HG03280 (cell line): ENCODE measurements around the gene LIG1.
A peak's percentile ranks its signal among the peaks of the same experiment; 100 is the strongest.
"Not testable (repeated sequence)": the region's sequence is repeated elsewhere in the genome, so short reads cannot be mapped to it uniquely, and the experiment has no call there.

Source experiments
- ATAC-seq: cut with Tn5 transposase; IDR thresholded peaks from one replicate; pipeline ENCODE4 v1.9.1; 2021; ENCODE audit warnings: mild to moderate bottlenecking, moderate library complexity; ENCODE audit not compliant: unreplicated experiment

Gene LIG1

DNA sequence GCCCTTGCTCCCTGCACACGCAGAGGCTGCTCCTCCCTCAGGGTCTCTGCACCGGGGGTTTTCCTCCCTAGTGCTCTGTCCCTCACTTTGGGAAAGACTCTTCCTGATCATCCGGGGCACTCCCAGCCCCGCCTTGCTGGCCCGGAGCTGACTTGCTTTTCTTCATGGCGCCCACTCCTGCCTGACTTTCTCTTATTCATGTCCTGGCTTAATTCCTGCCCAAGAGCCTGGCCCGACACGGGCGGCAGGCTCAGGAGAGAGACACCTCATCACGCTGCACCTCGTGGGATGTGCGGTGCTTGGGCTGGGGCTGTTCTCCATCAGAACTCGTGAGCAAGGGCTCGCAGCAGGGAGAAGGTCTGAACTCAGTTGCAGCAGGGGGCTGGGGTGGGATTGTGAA lies 47.7 kb downstream of the LIG1 start:
- ATAC-seq = no peak

DNA sequence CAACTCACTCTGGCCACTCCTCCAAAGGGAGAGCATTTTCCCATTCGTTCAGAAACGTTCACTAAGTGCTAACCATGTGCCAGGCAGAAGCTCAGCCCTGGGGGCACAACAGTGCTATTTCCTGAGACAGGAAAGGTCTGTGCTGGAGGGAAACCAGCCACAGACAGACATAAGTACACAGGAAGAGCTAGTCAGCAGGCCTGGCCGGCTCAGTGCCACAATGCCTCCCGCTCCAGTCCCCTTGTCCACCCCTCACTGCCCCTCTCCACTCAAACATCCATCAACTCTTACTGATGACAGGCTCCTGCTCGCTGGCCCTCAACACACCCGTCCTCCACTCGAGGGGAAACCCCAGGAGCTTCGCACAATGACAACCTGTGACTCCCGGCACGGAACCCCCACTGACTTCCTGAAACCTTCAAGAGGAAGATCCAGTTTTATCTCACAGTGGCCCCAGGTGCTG lies 48.2 kb downstream of the LIG1 start:
- ATAC-seq = no peak

DNA sequence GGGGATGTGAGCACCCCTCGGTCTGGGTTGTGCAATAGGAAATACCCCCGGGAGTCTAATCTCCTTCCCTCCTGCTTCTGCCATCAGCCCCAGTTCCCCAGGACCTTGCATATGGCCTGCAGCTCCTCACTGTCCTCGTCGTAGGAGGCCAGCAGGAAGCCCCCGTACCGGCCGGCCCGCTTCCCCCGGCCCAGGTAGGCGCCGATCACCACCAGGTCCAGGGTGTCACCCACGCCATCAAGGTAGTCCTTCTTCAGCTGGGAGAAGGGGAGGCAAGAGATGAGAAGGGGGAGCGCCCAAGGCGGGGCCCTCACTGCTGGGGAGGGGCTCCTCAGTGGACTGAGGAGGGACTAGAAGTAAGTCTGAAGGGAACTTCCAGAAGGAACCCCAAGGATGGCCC lies 49.1 kb downstream of the LIG1 start:
- no peak for ATAC-seq

DNA sequence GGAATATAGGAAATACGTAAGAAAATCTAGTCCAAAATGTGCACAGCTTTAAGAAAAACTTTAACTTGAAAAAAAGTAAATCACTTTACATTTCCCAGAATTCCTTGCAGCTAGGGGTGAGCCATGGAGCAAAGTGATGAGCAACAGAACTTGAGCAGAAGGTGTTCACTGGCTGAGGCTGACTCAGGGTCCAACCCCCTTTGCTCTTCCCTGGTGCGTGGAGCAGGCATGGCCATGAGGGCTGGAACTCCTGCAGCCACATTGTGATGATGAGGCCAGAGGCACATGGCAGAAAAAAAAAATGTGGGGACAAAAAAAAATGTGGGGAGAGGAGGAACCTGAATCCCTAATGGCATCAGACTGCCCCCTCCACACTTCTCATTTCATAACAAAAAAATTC lies 49.6 kb downstream of the LIG1 start:
- no peak for ATAC-seq

DNA sequence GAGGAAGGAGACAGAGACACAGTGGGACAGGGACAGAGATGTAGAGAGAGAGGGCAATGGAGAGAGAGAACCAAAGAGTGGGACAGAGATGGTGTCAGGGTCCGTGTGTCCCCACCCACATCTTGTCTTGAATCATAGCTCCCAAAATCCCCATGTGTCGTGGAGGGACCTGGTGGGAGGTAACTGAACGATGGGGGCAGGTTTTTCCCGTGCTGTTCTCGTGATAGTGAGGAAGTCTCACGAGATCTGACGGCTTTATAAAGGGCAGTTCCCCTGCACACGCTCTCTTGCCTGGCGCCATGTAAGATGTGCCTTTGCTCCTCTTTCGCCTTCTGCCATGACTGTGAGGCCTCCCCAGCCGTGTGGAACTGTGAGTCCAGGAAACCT lies 52.0 kb downstream of the LIG1 start:
- ATAC-seq = no peak

DNA sequence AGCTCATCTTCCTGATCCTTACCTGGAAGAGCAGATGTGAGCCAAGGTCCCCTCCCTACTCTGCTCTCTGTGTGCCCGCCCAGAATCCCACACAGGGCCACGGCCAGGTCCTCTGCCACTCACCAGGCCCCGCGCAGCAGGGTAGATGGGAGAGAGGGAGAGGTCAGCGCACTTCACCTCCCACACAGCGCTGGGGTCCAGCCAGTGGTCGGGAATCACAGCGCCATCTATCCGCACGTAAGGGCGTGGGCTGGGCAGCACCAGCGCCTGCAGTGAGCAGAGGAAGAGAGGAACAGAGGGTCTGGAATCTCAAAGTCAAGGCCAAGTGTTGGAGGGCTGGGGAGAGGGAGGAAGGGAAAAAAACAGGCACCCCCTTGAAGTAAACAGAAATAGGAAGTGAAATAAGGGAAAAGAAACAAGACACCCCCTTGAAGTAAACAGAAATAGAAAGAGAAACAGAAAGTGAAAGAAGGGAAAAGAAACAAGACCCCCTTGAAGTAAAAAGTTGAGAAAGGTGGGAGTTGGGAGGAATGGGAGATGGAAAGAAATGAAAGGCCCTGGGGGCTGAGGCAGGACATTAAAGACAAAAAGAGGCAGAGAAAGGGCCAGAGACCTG lies 52.5 kb downstream of the LIG1 start:
- ATAC-seq = no peak

DNA sequence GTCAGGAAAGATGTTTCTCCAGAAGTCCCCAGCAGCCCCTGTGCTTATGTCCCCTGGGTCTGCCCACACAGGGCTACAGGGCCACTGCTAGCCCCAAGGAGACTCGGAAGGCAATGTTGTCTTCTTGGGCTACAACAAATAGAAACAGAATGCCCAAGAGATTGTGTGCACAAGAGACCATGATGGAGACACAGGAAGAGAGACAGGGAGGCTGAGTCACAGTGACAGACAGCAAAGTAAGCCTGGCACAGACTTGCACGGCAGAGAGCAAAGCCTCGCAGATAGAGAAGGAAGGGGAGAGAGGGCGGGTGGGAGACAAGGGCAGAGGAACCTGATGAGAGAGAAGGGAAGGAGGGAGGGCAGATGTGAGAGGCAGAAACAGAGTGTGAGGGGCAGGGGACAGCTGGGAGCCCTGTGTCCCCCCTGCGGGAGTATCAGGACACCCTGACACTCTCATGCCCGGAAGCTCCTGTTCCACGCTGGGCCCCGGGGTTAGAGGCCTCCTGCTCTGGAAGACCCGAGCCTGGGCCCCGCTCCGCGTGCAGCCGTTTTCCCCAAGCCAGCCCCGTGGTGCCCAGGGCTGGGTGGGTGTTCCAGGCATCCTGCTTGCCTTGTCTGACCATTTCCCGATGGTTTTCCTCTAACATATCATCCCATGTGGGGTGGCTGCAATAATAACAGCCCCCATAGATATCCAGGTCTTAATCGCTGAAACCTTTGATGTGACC lies 56.8 kb downstream of the LIG1 start:
- ATAC-seq = no peak

DNA sequence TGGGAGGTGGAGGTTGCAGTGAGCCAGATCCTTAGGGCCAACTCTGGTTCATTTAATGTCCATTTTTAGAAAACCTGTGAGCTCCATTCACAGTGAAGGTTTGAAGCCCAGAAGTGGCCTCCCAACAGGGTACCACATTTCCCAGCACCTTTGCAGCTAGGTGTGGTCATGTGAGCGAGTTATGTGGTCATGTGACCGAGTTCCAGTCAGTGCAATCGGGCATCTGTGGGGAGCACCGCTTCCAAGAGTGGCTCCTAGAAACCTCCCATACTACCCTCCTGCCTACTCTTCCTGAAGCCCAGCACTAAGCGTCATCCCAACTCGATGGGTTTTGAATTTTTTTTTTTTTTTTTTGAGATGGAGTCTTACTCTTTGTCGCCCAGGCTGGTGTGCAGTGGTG lies 58.9 kb downstream of the LIG1 start:
- ATAC-seq = no peak

DNA sequence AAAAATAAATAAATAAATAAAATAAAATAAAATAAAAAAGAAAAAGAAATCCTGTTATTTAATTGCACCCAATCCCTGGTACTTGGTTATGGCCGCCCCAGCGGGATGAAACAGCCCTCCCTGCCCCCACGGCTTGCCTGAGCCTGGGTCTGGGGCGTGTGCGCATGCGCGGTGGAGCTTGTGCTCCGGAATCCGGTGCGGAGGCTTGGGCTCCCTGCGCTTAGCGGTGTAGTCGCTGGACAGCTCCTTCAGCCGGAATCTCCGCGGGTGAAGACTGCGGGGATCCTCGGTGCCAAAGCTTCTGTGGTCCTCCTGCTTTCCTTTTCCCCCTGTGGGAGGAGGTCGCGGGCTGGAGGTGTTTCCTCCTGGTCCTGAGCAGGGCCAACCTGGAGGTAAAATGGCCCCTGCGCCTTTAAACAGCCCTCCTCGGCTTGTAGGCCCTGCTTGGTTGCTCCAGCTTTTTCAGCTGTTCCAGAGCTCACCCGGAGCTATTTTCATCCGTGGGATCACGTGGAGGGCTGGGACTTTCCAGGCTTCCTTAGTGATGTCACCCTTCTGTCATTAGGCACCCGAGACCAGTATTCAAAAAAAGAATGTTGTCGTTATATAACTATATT lies 59.7 kb downstream of the LIG1 start, which contains the start of gene PLA2G4C:
TSS of gene PLA2G4C (minus strand) at position 468 of the 617 bp plus-strand sequence. CDS start 4,288 bp downstream, outside the sequence.
- peak; percentile 69 for ATAC-seq

DNA sequence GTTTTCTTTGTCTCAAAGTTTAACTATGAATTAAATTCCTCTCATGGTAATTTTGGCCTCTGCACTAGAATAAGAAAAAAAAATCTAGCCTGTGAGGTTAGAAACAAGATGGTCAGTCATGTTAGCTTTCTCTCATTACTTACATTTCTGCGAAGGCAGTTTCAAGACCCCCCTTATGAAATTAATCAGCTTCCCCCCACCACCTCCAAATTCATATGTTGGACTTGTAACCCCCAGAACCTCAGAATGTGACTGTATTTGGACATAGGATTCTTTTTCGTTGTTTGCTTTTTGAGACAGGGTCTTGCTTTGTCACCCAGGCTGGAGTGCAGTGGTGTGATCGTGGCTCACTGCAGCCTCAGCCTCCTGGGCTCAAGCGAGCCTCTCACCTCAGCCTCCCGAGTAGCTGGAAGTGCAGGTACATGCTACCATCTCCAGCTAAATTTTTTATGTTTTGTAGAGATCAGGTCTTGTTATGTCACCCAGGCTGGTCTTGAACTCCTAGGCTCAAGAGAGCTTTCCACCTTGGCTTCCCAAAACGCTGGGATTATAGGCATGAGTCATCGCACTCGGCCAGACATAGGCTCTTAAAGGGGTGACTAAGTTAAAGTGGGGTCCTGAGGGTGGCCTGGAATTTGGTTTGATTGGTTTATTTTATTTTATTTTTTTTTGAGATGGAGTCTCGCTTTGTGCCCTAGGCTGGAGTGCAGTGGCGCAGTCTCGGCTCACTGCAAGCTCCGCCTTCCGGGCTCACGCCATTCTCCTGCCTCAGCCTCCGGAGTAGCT lies 61.0 kb downstream of the LIG1 start:
- ATAC-seq = no peak

DNA sequence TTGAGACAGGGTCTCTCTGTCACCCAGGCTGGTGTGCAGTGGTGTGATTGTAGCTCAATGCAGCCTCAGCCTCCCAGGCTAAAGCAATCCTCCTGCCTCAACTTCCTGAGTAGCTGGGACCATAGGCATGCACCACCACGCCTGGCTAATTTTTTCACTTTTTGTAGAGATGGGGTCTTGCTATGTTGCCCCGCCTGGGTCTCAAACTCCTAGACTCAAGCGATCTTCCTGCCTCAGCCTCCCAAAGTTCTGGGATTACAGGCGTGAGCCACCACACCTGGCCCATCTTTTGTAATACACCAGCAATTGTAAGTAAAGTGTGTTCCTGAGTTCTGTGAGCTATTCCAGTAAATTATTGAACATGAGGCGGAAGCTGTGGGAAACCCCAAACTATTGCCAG lies 66.2 kb downstream of the LIG1 start:
- ATAC-seq = no peak

DNA sequence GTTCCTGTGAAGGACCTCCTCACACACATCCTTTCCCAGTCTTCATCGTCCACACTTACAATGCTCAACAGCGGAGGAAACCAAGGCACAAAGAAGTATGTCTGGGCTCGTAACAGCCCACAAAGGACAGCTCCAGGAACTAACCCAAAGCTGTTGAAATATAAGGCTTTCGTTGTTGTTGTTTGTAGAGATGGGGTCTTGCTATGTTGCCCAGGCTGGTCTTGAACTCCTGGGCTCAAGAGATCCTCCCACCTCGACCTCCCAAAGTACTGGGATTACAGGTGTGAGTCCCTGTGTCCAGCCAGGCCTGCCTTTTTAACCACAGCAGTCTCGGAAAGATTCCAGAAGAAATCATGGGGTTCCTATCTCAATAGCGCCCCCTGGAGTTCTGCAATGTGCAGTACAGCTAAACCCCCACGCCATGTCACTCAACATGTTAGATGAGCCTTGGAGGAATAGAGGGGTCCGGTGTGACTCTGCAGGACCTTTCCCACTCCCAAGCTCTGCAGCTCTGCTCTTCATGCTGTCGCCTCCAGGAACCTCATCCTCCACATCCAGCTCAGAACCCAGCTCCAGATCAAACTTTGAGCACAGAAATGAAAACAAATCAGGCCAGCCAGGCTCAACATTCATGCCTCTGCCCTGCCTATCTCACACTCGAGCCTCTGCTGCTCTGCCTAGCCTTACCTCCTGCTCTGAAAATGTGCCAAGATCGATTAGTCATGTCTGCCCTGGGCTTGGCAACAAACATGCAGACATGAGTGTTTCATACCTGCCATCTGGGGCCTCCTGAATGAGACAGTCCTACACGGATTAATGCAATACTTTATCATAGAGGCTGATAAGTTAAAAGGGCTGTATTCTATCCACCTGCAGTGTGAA lies 67.0 kb downstream of the LIG1 start:
- no peak for ATAC-seq

DNA sequence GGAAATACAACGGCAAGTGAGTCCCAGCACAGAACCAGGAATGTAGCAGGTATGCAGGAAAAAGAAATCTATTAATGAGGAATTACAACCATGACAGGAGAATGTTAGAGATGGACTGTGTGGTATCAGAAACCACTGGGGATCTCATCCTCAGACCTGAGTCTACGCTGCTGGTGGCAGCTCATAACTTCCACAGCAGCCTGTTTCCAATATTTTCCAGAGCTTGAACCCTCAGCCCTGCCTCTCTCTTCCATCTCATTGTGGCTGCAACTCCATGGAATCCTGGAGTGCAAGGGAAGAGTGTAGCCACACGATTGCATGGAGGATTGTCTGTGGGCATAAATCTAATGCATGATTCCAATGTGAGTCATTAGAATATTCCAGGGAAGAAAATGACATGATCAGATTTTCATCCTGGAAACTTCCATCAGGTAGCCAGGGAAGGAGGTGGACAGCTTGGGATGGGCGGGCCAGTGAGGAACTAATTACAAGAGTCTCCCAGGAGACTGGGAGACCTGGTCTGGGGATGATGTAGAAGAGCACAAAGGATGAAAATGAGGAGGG lies 74.5 kb downstream of the LIG1 start:
- ATAC-seq = no peak

DNA sequence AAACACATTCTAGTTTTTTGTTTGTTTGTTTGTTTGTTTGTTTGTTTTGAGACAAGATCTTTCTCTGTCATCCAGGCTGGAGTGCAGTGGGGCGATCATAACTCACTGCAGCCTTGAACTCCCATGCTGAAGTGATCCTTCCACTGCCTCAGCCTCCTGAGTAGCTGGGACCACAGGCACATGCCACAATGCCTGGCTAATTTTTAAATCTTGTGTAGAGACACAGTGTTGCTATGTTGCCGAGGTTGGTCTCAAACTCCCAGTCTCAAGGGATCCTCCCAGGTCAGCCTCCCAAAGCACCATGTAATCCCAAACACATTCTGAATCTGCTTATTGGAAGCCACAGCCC lies 75.3 kb downstream of the LIG1 start:
- ATAC-seq = no peak

DNA sequence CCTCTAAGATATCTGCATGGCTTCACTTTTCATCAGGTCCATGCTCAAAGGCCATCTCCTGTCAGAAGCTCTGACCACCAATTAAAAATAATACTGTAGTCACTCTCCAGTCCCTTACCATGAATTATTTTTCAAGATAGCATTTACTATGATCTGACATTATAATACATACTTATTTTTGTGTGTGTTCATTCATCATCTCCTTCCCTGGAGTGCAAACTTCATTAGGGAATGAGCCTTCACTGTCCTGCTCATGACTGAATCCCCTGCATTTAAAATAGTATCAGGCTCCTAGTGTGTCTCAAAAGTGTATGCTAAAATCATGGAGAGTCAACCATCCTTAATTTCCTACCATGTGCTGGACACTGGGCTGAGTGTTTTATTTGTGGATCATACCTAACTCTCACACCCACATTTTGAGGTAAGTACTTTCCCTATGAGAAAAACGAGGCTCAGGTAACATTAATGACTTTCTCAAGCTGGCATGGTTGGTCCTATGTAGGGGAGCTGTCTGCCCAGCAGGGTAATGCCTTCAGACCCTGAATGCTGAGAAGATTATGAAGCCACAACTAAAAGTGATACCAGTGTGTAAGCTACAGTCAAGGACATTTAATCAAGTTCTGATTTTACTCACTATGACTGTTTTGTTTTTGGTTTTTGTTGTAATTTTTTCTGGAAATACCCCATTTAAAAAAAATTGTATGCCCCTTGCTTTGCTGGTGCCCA lies 75.9 kb downstream of the LIG1 start:
- no peak for ATAC-seq

DNA sequence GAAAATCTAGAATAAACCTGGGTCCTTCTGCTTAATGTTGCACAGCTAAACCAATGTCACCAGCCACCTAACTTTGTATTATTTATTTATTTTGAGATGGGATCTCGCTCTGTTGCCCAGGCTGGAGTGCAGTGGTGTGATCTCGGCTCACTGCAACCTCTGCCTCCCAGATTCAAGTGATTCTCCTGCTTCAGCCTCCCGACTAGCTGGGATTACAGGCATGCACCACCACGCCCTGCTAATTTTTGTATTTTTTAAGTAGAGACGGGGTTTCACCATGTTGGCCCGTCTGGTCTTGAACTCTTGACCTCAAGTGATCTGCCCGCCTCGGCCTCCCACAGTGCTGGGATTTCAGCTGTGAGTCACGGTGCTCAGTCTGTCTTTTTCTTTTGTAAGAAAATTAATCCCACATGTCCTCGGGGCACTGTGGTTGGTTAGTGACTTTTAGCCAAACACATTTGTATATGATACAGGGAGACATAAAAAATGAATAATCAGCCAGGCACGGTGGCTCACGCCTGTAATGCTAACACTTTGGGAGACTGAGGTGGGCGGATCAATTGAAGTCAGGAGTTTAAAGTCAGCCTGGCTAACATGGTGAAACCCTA lies 78.9 kb downstream of the LIG1 start:
- ATAC-seq = not testable (repeated sequence)

DNA sequence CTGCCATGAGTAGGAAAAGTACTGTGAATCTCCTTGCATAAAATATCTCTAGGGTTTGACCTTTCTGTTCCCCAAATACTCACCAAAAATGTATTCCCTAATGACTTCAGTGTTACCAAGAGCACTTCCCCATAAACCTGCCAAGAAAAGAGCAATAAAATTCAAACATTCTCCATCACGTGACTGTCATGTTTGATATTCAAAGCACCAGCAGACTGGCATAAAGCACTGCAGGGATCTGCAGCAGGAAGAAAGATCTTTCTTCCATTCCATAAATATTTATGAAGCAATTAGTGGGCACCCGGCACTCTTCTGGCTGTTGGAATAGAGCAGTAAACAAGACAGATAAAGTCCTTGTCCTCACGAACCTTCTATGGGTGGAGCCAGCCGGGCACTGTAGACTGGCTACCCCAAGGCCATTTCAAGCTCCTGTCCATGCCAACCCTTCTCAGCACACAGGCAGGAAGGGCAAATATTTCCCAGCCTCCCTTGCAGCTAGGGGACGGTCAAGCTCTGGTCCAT lies 79.8 kb downstream of the LIG1 start:
- ATAC-seq = no peak

DNA sequence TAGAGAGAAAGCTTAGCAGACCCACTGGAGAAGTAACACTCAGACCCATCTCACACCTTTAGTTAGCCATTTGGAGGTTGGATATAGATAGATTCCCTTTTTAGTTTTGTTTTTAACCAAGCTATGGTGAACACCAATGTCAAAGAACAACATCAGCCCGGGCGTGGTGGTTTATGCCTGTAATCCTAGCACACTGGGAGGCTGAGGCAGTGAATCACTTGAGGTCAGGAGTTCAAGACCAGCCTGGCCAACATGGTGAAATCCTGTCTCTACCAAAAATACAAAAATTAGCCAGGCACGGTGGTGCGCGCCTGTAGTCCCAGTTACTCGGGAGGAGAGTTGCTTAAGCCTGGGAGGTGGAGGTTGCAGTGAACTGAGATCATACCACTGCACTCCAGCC lies 81.2 kb downstream of the LIG1 start:
- ATAC-seq = not testable (repeated sequence)
